NCI-H187 treated with DMSO at 0.1 percent for 48 hours (cell line): ENCODE data around the gene PAQR7.

ENCODE experiments used
- DNase-seq: peaks from one replicate; lab custom pipeline; 2025; lab: John Stamatoyannopoulos, UW

The PAQR7 gene

DNA sequence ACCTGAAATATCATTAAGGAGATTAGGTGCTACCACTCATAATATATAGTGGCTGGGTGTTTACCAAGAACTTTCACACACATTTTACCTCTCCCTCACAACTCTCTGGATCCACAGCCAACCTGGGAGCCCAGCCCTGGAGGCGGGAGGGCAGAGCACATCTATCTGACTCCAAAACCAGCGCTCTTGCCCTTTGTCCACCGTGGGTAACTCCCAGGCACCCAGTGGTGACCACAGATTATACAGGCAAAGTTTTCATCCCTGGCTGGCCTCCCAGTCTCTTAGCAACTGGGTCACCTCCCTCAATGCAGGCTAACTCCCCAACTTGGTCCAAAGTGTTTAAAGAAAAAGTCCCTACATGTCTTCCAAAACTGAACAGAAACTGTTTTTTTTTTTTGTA is 2.4 kb downstream of the PAQR7 start:
- no peak for DNase-seq

- no peak for DNase-seq
Measured at GRCh38 chr1:25872713-25873112, 2.8 kb downstream of the PAQR7 start.

DNA sequence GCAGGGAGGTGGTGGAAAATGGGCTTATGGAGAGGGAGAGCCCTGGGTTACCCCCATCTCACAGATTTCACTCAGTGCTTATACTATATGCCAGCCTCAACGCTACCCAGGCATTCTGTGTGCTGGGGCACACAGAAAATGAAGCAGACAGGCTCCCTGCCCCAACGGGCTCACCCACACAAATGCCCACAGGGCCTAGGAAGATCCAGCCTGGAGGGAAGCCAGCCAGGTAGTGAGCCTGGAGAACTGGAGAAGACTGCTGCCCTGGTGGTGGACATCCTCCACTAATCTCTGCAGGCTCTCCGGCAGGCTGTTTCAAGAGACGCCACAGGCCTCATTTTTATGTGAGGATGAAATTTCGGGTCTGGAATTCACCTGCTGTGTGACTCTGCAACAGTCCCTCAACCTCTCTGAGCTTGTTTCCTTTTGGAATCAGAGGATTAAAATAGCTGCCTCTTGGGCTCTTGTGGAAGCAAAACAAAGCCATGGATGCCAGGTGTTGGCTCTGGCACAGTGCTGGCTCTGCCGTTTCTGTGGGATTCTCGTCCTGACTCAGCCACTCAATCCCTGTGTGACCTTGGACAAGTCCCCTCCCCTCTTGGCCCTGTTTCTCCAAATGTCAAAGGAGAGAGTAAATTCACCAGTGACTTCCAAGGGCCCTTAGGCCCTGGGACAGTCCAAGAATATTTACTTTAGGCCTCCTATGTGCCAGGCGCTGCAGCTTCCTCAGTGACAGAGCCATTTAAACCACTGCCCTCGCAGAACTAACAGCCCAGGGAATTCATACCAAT is 3.6 kb downstream of the PAQR7 start:
- DNase-seq: no peak

DNA sequence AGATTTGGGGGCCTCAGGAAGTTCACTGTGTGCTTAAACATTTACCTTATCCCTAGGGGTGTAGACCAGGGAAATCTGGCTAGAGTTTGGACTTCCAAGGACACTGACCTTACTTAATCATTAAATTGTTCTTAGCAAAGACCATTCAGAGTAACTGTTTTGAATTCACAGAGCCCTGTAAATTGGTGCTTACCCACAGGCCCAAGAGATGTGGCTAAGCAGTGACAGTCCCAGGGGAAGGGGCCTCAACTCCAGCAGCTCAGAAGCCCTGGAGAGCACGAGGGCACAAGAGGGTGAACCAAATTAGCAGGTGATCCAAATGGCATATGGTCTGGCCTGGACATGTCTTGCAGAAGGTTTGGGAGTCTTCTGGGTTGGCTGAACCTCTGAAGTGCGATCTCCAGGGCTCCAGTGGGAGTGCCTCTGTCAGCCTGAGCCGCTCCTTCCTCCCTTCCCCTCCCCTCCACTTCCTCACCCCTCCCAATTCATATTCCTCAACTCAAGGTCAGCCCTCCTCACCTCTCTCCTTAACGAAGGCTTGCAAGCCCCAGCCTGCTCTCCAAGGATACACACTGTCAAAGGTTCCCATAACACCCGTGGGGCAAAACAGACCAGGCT is 4.3 kb downstream of the PAQR7 start:
- no peak for DNase-seq

DNA sequence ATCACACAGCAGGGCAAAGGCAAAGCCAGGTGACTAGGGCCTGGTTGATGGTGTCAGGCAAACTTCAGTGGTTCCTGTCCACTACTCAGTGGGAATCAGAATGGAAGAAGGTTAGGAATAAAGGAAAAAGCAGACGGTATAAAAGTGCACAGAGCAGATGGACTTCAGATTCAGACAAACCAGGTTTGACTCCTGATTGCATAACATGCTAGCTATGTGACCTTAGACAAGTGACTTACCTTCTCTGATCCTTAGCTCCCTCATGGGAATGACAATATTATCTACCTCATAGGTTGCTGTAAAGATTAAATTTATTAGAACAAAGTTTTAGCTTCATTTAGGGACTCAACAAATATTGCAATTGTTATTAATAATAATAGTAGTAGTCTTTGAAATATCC is 4.9 kb downstream of the PAQR7 start:
- DNase-seq: no peak

DNA sequence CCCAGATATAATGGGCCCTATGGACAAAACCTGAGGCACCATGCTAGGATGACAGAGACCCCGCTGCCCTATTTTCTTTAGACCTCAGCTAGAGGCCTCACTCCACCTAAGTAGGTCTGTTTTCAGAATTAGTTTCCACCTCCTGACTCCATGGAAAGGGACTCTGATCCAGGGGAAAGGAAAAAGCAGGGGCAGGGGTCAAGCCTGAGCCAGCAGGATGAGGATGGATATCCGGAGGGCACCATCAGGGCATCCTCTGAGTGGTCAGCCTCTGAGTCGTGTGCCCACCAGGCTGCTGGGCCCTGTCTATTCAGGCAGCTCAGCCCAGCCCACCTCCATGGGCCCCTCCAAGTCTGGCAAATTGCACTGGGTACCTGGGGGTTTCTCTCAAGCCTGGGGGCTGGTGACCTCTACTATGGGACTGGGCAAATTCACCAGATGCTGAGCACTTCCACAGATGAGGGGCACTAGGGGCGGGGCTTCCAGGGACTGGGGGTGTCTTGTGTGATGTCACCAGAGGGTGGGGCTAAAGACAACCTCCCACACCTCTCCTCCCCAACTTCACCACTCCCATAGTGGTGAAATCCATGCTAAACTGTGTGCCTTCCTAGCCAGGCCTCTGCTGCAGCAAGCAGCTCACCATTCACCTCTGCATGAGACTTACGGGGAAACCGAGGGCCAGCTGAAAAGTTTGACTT is 5.5 kb downstream of the PAQR7 start:
- no peak for DNase-seq

DNA sequence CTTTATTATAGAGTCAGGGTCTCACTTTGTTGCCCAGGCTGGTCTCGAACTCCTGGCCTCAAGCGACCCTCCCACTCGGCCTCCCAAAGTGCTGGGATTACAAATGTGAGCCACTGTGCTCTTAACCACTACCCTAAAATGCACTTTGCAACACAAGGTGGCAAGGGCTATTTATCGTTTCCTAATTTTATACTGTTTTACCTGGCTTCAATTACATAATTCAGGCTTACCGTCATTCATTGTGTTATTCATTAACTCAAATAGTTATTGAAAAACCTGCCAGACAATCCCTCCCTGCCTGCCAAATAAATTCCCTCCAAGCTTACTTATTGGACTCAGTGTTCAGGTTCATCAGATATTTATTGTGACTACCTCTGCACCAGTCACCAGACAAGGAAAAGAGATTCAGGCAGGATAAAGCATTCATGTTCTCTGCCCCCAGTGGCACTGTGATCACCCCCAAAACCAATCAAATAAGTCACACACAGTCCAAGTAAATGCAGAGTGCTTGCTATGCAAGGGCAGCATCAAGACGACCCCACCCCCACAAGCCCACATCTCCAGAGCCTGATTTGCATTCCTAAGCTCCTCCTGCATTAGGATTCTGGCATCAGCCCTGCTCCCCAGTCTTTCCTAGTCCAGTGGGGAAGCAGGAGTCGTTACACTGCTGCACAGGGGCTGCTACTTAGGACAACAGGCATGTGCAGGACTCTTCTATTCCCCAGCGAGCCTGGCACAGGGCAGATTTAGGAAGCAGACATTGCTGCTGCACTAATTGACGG is 8.1 kb downstream of the PAQR7 start:
- no peak for DNase-seq

DNA sequence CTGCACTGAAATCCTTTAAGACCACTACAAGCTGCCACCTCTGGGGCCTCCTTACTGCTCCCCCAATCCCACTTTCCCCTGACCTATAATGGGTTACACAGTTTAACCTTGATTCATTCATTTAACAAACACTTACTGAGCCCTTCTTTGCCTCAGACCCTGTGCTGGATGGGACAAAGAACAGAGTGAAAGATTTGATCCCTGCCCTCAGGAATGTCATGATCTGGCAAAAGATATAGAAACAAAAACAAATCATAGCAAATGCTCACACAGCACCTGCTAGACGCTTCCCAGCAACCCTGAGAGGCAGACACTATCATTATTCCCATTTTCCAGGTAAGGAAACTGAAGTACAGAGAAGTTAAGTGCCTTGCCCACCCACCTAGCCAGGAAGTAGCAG is 9.2 kb downstream of the PAQR7 start:
- no peak for DNase-seq

DNA sequence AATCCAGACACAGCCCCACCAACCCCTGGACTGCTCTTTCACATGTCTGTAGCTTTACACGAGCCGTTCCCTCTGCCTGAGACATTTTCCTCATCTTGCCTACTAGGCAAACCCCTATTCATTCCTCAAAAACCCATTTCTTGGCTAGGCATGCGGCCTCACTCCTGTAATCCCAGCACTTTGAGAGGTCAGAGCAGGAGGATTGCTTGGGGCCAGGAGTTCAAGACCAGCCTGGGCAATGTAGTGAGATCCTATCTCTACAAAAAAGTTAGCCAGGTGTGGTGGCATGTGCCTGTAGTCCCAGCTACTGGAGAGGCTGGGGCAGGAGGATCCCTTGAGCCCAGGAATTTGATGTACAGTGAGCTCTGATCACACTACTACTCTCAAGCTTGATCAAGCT is 11.1 kb downstream of the PAQR7 start:
- DNase-seq: no peak

- DNase-seq: no peak
Measured at GRCh38 chr1:25863486-25864262, 11.8 kb downstream of the PAQR7 start.

DNA sequence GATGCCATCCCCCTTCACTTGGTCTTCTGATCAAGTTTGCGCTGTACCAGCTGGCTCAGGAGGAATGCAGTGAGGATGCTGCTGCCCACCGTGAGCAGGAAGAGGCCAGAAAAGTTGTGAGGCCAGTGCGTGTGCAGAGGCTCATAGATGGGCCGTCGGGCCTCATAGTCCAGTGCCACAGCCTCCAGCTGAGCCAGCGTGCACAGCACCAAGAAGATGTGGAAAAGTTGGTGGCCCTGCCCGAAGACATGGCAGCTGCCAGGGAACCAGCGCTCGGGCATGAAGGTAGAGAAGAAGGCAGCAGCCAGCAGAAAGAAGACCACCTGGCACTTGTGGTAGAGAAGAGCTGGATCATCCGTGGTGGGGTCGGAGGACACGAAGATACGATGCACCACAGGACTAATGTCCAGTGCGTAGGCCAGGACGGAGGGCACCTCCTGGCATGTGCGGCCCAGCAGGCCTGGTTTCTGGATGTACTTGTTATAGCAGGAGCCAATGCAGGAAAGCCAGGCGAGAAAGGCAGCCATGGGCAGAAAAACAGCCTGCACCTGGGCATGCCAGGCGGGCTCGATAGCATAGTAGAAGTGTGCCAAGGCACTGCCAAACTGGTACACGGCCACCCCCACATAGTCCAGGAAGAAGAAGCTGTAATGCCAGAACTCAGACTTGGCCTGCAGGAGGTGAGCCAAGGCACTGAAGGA is 12.6 kb downstream of the PAQR7 start:
- DNase-seq: no peak

DNA sequence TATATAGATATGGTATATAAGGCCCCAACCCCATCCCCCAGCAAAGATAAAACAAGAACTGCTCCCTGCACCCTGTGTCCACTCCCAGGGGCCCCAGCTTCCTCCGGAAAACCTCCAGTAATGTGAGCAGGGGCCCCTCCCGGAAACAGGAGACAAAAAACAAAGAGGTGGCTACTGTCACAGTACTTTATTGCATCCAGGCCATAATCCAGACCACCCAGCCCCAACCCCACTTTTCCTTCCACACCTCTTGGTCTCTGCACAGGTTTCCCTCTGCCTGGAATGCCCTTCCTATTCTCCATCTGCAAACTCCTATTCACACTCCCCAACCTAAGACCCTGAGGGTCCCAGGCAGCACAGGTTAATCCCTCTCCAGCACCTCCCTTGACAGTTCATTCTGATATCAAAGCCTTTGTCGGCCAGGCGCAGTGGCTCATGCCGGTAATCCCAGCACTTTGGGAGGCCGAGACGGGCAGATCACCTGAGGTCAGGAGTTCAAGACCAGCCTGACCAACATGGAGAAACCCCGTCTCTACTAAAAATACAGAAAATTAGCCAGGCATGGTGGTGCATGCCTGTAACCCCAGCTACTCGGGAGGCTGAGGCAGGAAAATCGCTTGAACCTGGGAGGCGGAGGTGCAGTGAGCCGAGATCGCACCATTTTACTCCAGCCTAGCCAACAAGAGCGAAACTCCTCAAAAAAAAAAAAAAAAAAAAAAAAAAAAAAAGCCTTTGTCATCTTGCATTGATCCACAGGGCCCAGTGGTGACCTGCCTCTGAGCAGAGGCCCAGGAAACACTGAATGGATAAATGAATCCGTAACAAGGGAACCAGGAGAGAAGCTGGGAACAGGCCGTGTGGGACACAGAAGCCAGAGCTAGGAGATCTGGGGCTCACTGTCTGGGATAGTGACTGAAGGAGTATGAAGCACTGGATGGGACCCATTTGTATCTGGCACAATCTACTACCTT is 13.9 kb downstream of the PAQR7 start:
- DNase-seq: no peak

GRCh38 chr1:25858906-25859789 is 16.4 kb downstream of the PAQR7 start, which contains the start of gene AUNIP:
AUNIP (minus strand) TSS chr1:25859457; CDS start chr1:25859357, 100 bp downstream.
- DNase-seq: no peak

DNA sequence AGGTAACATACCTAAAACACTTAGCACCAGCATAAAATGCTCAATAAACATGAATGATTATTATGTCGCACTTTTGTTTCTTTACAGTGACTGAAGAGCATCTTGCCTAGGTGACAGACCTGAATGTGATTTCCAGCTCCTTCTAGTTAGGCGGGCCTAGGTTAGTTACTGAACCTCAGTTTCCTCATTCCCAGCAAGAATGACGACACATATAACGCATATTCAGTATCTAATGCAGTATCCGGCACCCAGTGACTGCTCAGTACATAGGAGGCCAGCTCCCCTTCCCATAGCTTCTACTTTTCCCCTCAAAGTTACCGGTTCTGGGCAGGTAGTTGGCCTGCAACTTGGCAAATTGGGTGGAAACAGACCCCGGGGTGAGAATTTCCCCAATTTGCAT is 17.0 kb downstream of the PAQR7 start:
- DNase-seq: no peak

GRCh38 chr1:25856856-25857255 is 18.7 kb downstream of the PAQR7 start:
- DNase-seq: no peak

GRCh38 chr1:25854554-25854953 is 21.0 kb downstream of the PAQR7 start:
- DNase-seq: no peak

DNA sequence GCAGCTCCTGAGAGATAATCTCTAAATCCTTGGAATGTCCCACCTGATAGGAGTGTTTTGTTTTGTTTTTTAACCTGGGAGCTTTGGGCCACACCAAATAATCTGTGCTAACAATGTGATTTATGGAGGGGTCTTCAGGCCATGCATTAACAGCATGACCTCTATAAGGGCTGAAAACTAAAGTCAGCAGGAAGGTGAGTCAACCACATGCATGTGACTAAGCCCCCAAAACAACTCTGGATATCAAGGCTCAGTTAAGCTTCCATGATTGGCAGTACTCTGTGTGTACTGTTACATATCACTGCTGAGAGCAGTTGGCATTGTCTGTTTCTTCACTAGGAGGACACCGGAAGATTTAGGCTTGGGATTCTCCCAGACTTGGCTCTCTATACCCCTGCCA is 27.0 kb downstream of the PAQR7 start:
- DNase-seq: no peak

DNA sequence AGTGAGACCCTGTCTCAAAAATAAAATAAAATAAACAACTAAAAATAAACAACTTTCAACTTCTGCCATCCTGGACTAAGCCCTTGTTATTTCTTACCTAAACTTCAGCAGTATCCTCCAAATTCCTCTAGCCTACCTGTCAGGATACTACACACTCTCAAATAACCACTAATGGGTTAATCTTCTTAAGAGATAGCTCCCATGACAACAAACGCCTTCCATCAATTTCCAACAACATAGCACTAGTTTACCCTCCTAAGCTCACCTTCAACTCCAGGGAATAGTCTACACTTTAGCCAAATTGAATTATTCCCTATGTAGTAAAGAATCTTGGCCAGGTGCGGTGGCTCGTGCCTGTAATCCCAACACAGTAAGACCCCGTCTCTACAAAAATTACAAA is 27.6 kb downstream of the PAQR7 start:
- no peak for DNase-seq

- DNase-seq: no peak
Measured at GRCh38 chr1:25845664-25846063, 29.8 kb downstream of the PAQR7 start.
